ENCODE measurements around the gene ARHGAP29.

Gene ARHGAP29
- total RNA-seq: 0 to 2.4 (median 0.10) reads per million in 9 experiments

GRCh38 chr1:94237291-94238226, at the start of gene ARHGAP29:
ARHGAP29 (minus strand) TSS chr1:94237584; CDS start chr1:94231611, 5,973 bp downstream.
- no peak for DNase-seq
- peak within 1 kb of the TSS; percentile 43 to 48 for H3K4me3 Mint-ChIP-seq
- ATAC-seq (replicated peaks): peak; percentile 37
- H3K9me3 Mint-ChIP-seq: peaks cover 0 to 5% of the 10 kb centered on the region in 2 donors
- H3K4me1 Mint-ChIP-seq (ENCODE audit: low read depth in 2 of 2): peaks cover 4 to 7% of the 10 kb centered on the region in 2 donors
- peaks cover 72 to 75% of the 10 kb centered on the region in 2 donors for H3K27me3 Mint-ChIP-seq
- H3K27ac Mint-ChIP-seq: no peak within 1 kb of the TSS
- no peaks in the 10 kb centered on the region for H3K36me3 Mint-ChIP-seq (ENCODE audit: insufficient read depth)

- Mint-ChIP-seq H3K4me3 (no peak overlapping the region), H3K36me3 (ENCODE audit: insufficient read depth) (no peaks in the 10 kb centered on the region), H3K9me3 (peaks cover 0 to 1% of the 10 kb centered on the region in 2 donors), H3K4me1 (ENCODE audit: low read depth in 2 of 2) (no peaks in the 10 kb centered on the region), H3K27ac (no peak overlapping the region), H3K27me3 (peaks cover 40 to 54% of the 10 kb centered on the region in 2 donors)
- ATAC-seq (replicated peaks): no peak
- DNase-seq: no peak
Observed at GRCh38 chr1:94286864-94287437, 49.6 kb upstream of the ARHGAP29 start.

- H3K36me3 Mint-ChIP-seq (ENCODE audit: insufficient read depth): no peaks in the 10 kb centered on the region
- H3K27ac Mint-ChIP-seq: no peak overlapping the region
- no peak for DNase-seq
- no peaks in the 10 kb centered on the region for H3K4me1 Mint-ChIP-seq (ENCODE audit: low read depth in 2 of 2)
- H3K27me3 Mint-ChIP-seq: peaks cover 30 to 50% of the 10 kb centered on the region in 2 donors
- no peak overlapping the region for H3K4me3 Mint-ChIP-seq
- H3K9me3 Mint-ChIP-seq: no peaks in the 10 kb centered on the region
- no peak for ATAC-seq (replicated peaks)
Observed at GRCh38 chr1:94285031-94285654, 47.8 kb upstream of the ARHGAP29 start.

GRCh38 chr1:94284476-94284875, 47.1 kb upstream of the ARHGAP29 start:
- DNase-seq: no peak
- Mint-ChIP-seq H3K27ac (no peak overlapping the region), H3K4me1 (ENCODE audit: low read depth in 2 of 2) (no peaks in the 10 kb centered on the region), H3K36me3 (ENCODE audit: insufficient read depth) (no peaks in the 10 kb centered on the region), H3K4me3 (no peak overlapping the region), H3K9me3 (no peaks in the 10 kb centered on the region), H3K27me3 (peaks cover 23 to 47% of the 10 kb centered on the region in 2 donors)
- no peak for ATAC-seq (replicated peaks)

GRCh38 chr1:94283462-94283861, 46.1 kb upstream of the ARHGAP29 start:
- ATAC-seq (replicated peaks) (no peak), DNase-seq (no peak)
- Mint-ChIP-seq H3K36me3 (ENCODE audit: insufficient read depth) (no peaks in the 10 kb centered on the region), H3K4me3 (no peak overlapping the region), H3K4me1 (ENCODE audit: low read depth in 2 of 2) (no peaks in the 10 kb centered on the region), H3K9me3 (no peaks in the 10 kb centered on the region), H3K27me3 (peaks cover 19 to 40% of the 10 kb centered on the region in 2 donors), H3K27ac (no peak overlapping the region)

- ATAC-seq (replicated peaks) (no peak), DNase-seq (no peak)
- Mint-ChIP-seq H3K36me3 (ENCODE audit: insufficient read depth) (no peaks in the 10 kb centered on the region), H3K9me3 (no peaks in the 10 kb centered on the region), H3K27ac (peak overlapping the region in 1 of 2 donors; percentile 16), H3K4me1 (ENCODE audit: low read depth in 2 of 2) (no peaks in the 10 kb centered on the region), H3K4me3 (no peak overlapping the region), H3K27me3 (peaks cover 19 to 40% of the 10 kb centered on the region in 2 donors)
Observed at GRCh38 chr1:94282143-94282711, 44.8 kb upstream of the ARHGAP29 start.

- no peak overlapping the region for H3K4me3 Mint-ChIP-seq
- no peaks in the 10 kb centered on the region for H3K9me3 Mint-ChIP-seq
- no peak overlapping the region for H3K27ac Mint-ChIP-seq
- no peak for DNase-seq
- no peak for ATAC-seq (replicated peaks)
- H3K36me3 Mint-ChIP-seq (ENCODE audit: insufficient read depth): no peaks in the 10 kb centered on the region
- no peaks in the 10 kb centered on the region for H3K4me1 Mint-ChIP-seq (ENCODE audit: low read depth in 2 of 2)
- H3K27me3 Mint-ChIP-seq: peaks cover 19 to 40% of the 10 kb centered on the region in 2 donors
Observed at GRCh38 chr1:94281361-94282142, 44.2 kb upstream of the ARHGAP29 start.

- no peaks in the 10 kb centered on the region for H3K36me3 Mint-ChIP-seq (ENCODE audit: insufficient read depth)
- H3K4me3 Mint-ChIP-seq: no peak overlapping the region
- H3K4me1 Mint-ChIP-seq (ENCODE audit: low read depth in 2 of 2): no peaks in the 10 kb centered on the region
- H3K9me3 Mint-ChIP-seq: no peaks in the 10 kb centered on the region
- no peak for DNase-seq
- no peak overlapping the region for H3K27ac Mint-ChIP-seq
- ATAC-seq (replicated peaks): no peak
- H3K27me3 Mint-ChIP-seq: peaks cover 23 to 44% of the 10 kb centered on the region in 2 donors
Observed at GRCh38 chr1:94280541-94280940, 43.2 kb upstream of the ARHGAP29 start.

- ATAC-seq (replicated peaks) (no peak), DNase-seq (no peak)
- Mint-ChIP-seq H3K27ac (no peak overlapping the region), H3K4me1 (ENCODE audit: low read depth in 2 of 2) (no peaks in the 10 kb centered on the region), H3K27me3 (peaks cover 23 to 40% of the 10 kb centered on the region in 2 donors), H3K9me3 (no peaks in the 10 kb centered on the region), H3K36me3 (ENCODE audit: insufficient read depth) (no peaks in the 10 kb centered on the region), H3K4me3 (no peak overlapping the region)
Observed at GRCh38 chr1:94279462-94279861, 42.1 kb upstream of the ARHGAP29 start.

GRCh38 chr1:94279038-94279437, 41.7 kb upstream of the ARHGAP29 start:
- Mint-ChIP-seq H3K27ac (no peak overlapping the region), H3K27me3 (peaks cover 23 to 37% of the 10 kb centered on the region in 2 donors), H3K4me3 (no peak overlapping the region), H3K4me1 (ENCODE audit: low read depth in 2 of 2) (no peaks in the 10 kb centered on the region), H3K9me3 (no peaks in the 10 kb centered on the region), H3K36me3 (ENCODE audit: insufficient read depth) (no peaks in the 10 kb centered on the region)
- DNase-seq (no peak), ATAC-seq (replicated peaks) (no peak)

GRCh38 chr1:94276988-94277434, 39.6 kb upstream of the ARHGAP29 start:
- H3K9me3 Mint-ChIP-seq: no peaks in the 10 kb centered on the region
- H3K27ac Mint-ChIP-seq: no peak overlapping the region
- no peak overlapping the region for H3K4me3 Mint-ChIP-seq
- no peaks in the 10 kb centered on the region for H3K4me1 Mint-ChIP-seq (ENCODE audit: low read depth in 2 of 2)
- H3K36me3 Mint-ChIP-seq (ENCODE audit: insufficient read depth): no peaks in the 10 kb centered on the region
- ATAC-seq (replicated peaks) (no peak), DNase-seq (no peak)
- H3K27me3 Mint-ChIP-seq: peaks cover 24 to 39% of the 10 kb centered on the region in 2 donors

- Mint-ChIP-seq H3K9me3 (no peaks in the 10 kb centered on the region), H3K27me3 (peaks cover 17 to 37% of the 10 kb centered on the region in 2 donors), H3K4me3 (no peak overlapping the region), H3K36me3 (ENCODE audit: insufficient read depth) (no peaks in the 10 kb centered on the region), H3K4me1 (ENCODE audit: low read depth in 2 of 2) (no peaks in the 10 kb centered on the region), H3K27ac (no peak overlapping the region)
- ATAC-seq (replicated peaks): no peak
- DNase-seq: no peak
Observed at GRCh38 chr1:94275083-94275482, 37.7 kb upstream of the ARHGAP29 start.

All from effector memory CD8-positive, alpha-beta T cell (primary cell).